HepG2 (cell line): Measurements from ENCODE around the gene CTU2. TPM values are rescaled to one million over a fixed set of nuclear protein-coding genes. Genes with fewer than 3 reads are reported as not detected.

Experiments used
- ARNTL ChIP-seq: sonication (generic); formaldehyde crosslinking; IDR thresholded peaks from 2 replicates; pipeline ENCODE4 v1.4.0; 2020; ENCODE audit warnings: mild to moderate bottlenecking, missing genetic modification reagents
- CHD2 ChIP-seq: IDR thresholded peaks from 2 replicates; pipeline ENCODE4 v1.6.1; 2011; ENCODE audit warnings: low read depth, low read length, improper control_type of control experiment
- HOXA3 ChIP-seq: sonication (generic); formaldehyde crosslinking; IDR thresholded peaks from 2 replicates; pipeline ENCODE4 v1.5.0; 2020; ENCODE audit warnings: missing genetic modification reagents
- KDM5B ChIP-seq: sonication (generic); formaldehyde crosslinking; IDR thresholded peaks from 2 replicates; pipeline ENCODE4 v1.4.0; 2020; ENCODE audit warnings: missing genetic modification reagents, mild to moderate bottlenecking, borderline replicate concordance
- KMT2A ChIP-seq: sonication (generic); formaldehyde crosslinking; IDR thresholded peaks from 2 replicates; pipeline ENCODE4 v1.4.0; 2020; ENCODE audit warnings: missing genetic modification reagents
- MAFF ChIP-seq: IDR thresholded peaks from 2 replicates; pipeline ENCODE4 v1.6.1; 2011; ENCODE audit warnings: low read depth, low read length, improper control_type of control experiment
- MBD4 ChIP-seq: IDR thresholded peaks from 2 replicates; pipeline ENCODE4 v1.6.1; 2012; ENCODE audit warnings: low read length, inconsistent platforms, borderline replicate concordance
- MIXL1 ChIP-seq: IDR thresholded peaks from 2 replicates; pipeline ENCODE4 v1.6.1; 2016
- MTA3 ChIP-seq: sonication (generic); formaldehyde crosslinking; IDR thresholded peaks from 2 replicates; pipeline ENCODE4 v1.4.0; 2020; ENCODE audit warnings: missing genetic modification reagents
- RBFOX2 ChIP-seq: fragments of 200-400 bp; formaldehyde crosslinking; IDR thresholded peaks from 2 replicates; pipeline ENCODE4 v1.6.1; 2017; ENCODE audit warnings: low read depth, mild to moderate bottlenecking, low read length
- SAFB2 ChIP-seq: sonication (generic); formaldehyde crosslinking; IDR thresholded peaks from 2 replicates; pipeline ENCODE4 v1.5.1; 2020; ENCODE audit warnings: missing genetic modification reagents, low read depth, mild to moderate bottlenecking, borderline replicate concordance
- SP1 ChIP-seq, 2 experiments: fragments of 450-650 bp in 1 of 2; sonication (generic) in 1 of 2; formaldehyde crosslinking in 1 of 2; IDR thresholded peaks; 2 replicates each; pipeline versions ENCODE4 v1.4.0 to v1.6.1; 2016 to 2020; ENCODE audit warnings: missing genetic modification reagents in 1 of 2
- SRSF4 ChIP-seq: fragments of 200-400 bp; formaldehyde crosslinking; IDR thresholded peaks from one replicate; pipeline ENCODE4 v1.6.1; 2018; ENCODE audit warnings: mild to moderate bottlenecking, low read depth, low read length, moderate library complexity; ENCODE audit not compliant: poor library complexity, severe bottlenecking
- ZBTB38 ChIP-seq: sonication (generic); formaldehyde crosslinking; IDR thresholded peaks from 2 replicates; pipeline ENCODE4 v1.5.1; 2020; ENCODE audit warnings: mild to moderate bottlenecking, missing genetic modification reagents
- ZKSCAN1 ChIP-seq: fragments of 150-350 bp; IDR thresholded peaks from 2 replicates; pipeline ENCODE4 v1.6.1; 2014; ENCODE audit warnings: low read length
- ZMYM2 ChIP-seq: sonication (generic); formaldehyde crosslinking; IDR thresholded peaks from 2 replicates; pipeline ENCODE4 v1.8.0; 2022; ENCODE audit warnings: mild to moderate bottlenecking, missing genetic modification reagents
- ZNF24 ChIP-seq: fragments of 450-650 bp; IDR thresholded peaks from 2 replicates; pipeline ENCODE4 v1.6.1; 2017; ENCODE audit warnings: antibody characterized with exemption, mild to moderate bottlenecking
- ZNF3 ChIP-seq: IDR thresholded peaks from 2 replicates; pipeline ENCODE4 v1.7.0; 2017; ENCODE audit warnings: inconsistent platforms
- ZNF34 ChIP-seq: sonication (generic); formaldehyde crosslinking; IDR thresholded peaks from 2 replicates; pipeline ENCODE4 v1.4.0; 2020; ENCODE audit warnings: mild to moderate bottlenecking, missing genetic modification reagents, borderline replicate concordance
- ZNF564 ChIP-seq: sonication (generic); formaldehyde crosslinking; IDR thresholded peaks from 2 replicates; pipeline ENCODE4 v1.8.1; 2023; ENCODE audit warnings: mild to moderate bottlenecking, missing genetic modification reagents
- ZNF670 ChIP-seq: sonication (generic); formaldehyde crosslinking; IDR thresholded peaks from 2 replicates; pipeline ENCODE4 v1.8.0; 2022; ENCODE audit warnings: mild to moderate bottlenecking, missing genetic modification reagents, borderline replicate concordance
- ZNF724P ChIP-seq: sonication (generic); formaldehyde crosslinking; IDR thresholded peaks from 2 replicates; pipeline ENCODE4 v1.8.0; 2022; ENCODE audit warnings: missing genetic modification reagents, borderline replicate concordance
- ZNF816 ChIP-seq: sonication (generic); formaldehyde crosslinking; IDR thresholded peaks from 2 replicates; pipeline ENCODE4 v1.8.0; 2022; ENCODE audit warnings: missing genetic modification reagents, mild to moderate bottlenecking, borderline replicate concordance
- ZNF883 ChIP-seq: sonication (generic); formaldehyde crosslinking; IDR thresholded peaks from 2 replicates; pipeline ENCODE4 v1.5.1; 2020; ENCODE audit warnings: mild to moderate bottlenecking, missing genetic modification reagents; ENCODE audit errors: not compliant biosample characterization
- polyA plus RNA-seq, 8 experiments: library from polyadenylated mRNA; depleted of rRNA in 3 of 8; stranded (reverse) in 7 of 8; unstranded in 1 of 8; fragments of >200 nt; fragmentation: Illumina TruSeq in 4 of 8; extraction: Trizol in 4 of 8; gene quantifications; 2 replicates each; pipeline versions ENCODE4 v1.2.1 to v1.2.3, GENCODE V29; 2011 to 2016; ENCODE audit warnings: low read depth in 4 of 8, missing spikeins in 1 of 8, mixed read lengths in 1 of 8; ENCODE audit not compliant: insufficient read depth in 1 of 8
- total RNA-seq, 5 experiments: library from RNA; depleted of rRNA; stranded (reverse); fragments of >200 nt; fragmentation: Illumina TruSeq; extraction: Trizol; gene quantifications; 2 replicates each; pipeline ENCODE4 v1.2.3, GENCODE V29; 2016; ENCODE audit warnings: low read depth in 1 of 5
- TF ChIP-seq, protein P1 (sequence below): sonication (generic); formaldehyde crosslinking; IDR thresholded peaks from 2 replicates; pipeline ENCODE4 v1.5.0; 2020; ENCODE audit warnings: mild to moderate bottlenecking, missing genetic modification reagents, moderate library complexity
- TF ChIP-seq, protein P2 (sequence below): sonication (generic); formaldehyde crosslinking; IDR thresholded peaks from 2 replicates; pipeline ENCODE4 v1.5.0; 2020; ENCODE audit warnings: missing genetic modification reagents
- TF ChIP-seq, protein P3 (sequence below): IDR thresholded peaks from 2 replicates; pipeline ENCODE4 v1.6.1; 2016
- TF ChIP-seq, protein P4 (sequence below): IDR thresholded peaks from 2 replicates; pipeline ENCODE4 v1.6.1; 2016; ENCODE audit warnings: control low read depth

CTU2 gene
- total and polyA plus RNA-seq, 2 of the 13 experiments (the other 11 are each of a cell fraction or from before 2014, with no cell fraction given): 13.3 to 21.9 TPM

DNA sequence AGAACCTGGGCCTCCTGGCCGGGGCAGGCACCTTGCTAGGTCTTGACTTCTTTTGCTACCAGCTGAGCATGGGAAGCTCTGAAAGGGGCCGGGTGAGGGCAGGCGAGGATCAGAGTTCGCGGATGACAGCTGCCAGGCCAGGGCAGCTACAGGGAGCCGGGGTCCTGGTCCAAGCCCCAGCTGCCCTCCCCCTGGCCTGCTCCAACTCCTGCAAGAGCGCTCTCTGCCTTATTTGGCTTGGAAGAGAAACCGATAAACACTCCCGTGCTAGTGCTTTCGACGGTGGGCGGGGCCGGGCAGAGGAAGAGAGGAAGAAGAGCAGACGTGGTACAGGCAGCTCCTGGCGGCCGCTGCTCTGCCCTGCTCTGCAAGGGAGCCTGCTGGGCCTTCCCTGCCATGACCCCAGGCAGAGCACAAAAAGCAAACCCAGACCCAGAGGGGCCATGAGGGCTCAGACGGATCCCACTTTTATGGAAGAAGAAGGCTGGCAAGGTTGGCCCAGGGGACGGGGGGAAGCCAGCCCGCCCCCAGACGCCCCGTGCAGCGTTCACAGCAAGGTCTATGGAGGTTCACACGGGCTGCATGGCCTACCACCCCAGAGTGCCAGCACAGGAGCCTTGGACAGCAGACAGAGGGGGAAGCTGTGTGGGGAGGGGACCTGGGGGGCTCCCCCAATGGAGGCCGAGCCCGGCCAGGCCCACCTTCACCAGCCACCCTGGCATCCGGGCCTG, 53.1 kb downstream of the CTU2 start (continued):
- TF ChIP-seq, protein P1, sequence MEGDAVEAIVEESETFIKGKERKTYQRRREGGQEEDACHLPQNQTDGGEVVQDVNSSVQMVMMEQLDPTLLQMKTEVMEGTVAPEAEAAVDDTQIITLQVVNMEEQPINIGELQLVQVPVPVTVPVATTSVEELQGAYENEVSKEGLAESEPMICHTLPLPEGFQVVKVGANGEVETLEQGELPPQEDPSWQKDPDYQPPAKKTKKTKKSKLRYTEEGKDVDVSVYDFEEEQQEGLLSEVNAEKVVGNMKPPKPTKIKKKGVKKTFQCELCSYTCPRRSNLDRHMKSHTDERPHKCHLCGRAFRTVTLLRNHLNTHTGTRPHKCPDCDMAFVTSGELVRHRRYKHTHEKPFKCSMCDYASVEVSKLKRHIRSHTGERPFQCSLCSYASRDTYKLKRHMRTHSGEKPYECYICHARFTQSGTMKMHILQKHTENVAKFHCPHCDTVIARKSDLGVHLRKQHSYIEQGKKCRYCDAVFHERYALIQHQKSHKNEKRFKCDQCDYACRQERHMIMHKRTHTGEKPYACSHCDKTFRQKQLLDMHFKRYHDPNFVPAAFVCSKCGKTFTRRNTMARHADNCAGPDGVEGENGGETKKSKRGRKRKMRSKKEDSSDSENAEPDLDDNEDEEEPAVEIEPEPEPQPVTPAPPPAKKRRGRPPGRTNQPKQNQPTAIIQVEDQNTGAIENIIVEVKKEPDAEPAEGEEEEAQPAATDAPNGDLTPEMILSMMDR (CRISPR knock-in tag): peak; percentile 98
- no peak for TF ChIP-seq MBD4
- peak; percentile 82; the same call in 1 of the 2 replicates for TF ChIP-seq KDM5B (CRISPR knock-in tag)
- TF ChIP-seq MAFF: no peak
- TF ChIP-seq ZBTB38 (CRISPR knock-in tag): peak; percentile 92
- TF ChIP-seq, protein P2, sequence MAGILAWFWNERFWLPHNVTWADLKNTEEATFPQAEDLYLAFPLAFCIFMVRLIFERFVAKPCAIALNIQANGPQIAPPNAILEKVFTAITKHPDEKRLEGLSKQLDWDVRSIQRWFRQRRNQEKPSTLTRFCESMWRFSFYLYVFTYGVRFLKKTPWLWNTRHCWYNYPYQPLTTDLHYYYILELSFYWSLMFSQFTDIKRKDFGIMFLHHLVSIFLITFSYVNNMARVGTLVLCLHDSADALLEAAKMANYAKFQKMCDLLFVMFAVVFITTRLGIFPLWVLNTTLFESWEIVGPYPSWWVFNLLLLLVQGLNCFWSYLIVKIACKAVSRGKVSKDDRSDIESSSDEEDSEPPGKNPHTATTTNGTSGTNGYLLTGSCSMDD (CRISPR knock-in tag): no peak
- peak; percentile 64; the same call in 1 of the 2 replicates for TF ChIP-seq ZNF670 (CRISPR knock-in tag)
- TF ChIP-seq SRSF4: no peak
- TF ChIP-seq ZNF883 (CRISPR knock-in tag): no peak
- no peak for TF ChIP-seq CHD2
- no peak for TF ChIP-seq SP1 (IDR thresholded peaks at IDR 0.05)
- TF ChIP-seq SP1 (CRISPR knock-in tag; IDR thresholded peaks at IDR 0.05): peak; percentile 58; the same call in 1 of the 2 replicates
- TF ChIP-seq ZKSCAN1: no peak; the same call in 1 of the 2 replicates
- TF ChIP-seq ZNF564 (CRISPR knock-in tag): peak; percentile 42; the same call in 1 of the 2 replicates
- TF ChIP-seq HOXA3 (CRISPR knock-in tag): peak; percentile 77
- peak; percentile 70; the same call in 1 of the 2 replicates for TF ChIP-seq SAFB2 (CRISPR knock-in tag)
- TF ChIP-seq, protein P3, sequence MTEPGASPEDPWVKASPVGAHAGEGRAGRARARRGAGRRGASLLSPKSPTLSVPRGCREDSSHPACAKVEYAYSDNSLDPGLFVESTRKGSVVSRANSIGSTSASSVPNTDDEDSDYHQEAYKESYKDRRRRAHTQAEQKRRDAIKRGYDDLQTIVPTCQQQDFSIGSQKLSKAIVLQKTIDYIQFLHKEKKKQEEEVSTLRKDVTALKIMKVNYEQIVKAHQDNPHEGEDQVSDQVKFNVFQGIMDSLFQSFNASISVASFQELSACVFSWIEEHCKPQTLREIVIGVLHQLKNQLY (CRISPR knock-in tag): peak; percentile 38; the same call in 1 of the 2 replicates
- TF ChIP-seq, protein P4, sequence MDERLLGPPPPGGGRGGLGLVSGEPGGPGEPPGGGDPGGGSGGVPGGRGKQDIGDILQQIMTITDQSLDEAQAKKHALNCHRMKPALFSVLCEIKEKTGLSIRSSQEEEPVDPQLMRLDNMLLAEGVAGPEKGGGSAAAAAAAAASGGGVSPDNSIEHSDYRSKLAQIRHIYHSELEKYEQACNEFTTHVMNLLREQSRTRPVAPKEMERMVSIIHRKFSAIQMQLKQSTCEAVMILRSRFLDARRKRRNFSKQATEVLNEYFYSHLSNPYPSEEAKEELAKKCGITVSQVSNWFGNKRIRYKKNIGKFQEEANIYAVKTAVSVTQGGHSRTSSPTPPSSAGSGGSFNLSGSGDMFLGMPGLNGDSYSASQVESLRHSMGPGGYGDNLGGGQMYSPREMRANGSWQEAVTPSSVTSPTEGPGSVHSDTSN (CRISPR knock-in tag): no peak
- TF ChIP-seq ZMYM2 (CRISPR knock-in tag): peak; percentile 37; the same call in 1 of the 2 replicates
- no peak for TF ChIP-seq ZNF34 (CRISPR knock-in tag)
- no peak for TF ChIP-seq ZNF24
- TF ChIP-seq KMT2A (CRISPR knock-in tag): no peak; the same call in 1 of the 2 replicates
- TF ChIP-seq MIXL1 (CRISPR knock-in tag): peak; percentile 89
- peak; percentile 61; the same call in 1 of the 2 replicates for TF ChIP-seq ZNF724P
- no peak for TF ChIP-seq ARNTL (CRISPR knock-in tag)
- no peak for TF ChIP-seq ZNF816 (CRISPR knock-in tag)
- TF ChIP-seq MTA3: no peak
- peak; percentile 52; the same call in 1 of the 2 replicates for TF ChIP-seq RBFOX2
- no peak for TF ChIP-seq ZNF3 (CRISPR knock-in tag)
